Activated naive CD8-positive, alpha-beta T cell treated with anti-CD3 and anti-CD28 coated beads, Interleukin-2, amount 50 U/mL, for 16 hours (primary cell): ENCODE data around the gene TMSB10.
"Not testable (repeated sequence)": the region's sequence is repeated elsewhere in the genome, so short reads cannot be mapped to it uniquely, and the experiment has no call there.

ENCODE experiments used
- DNase-seq: peaks from one replicate; pipeline ENCODE4 v3.0.0-alpha.2; 2020; ENCODE audit warnings: low read depth, low spot score

Gene TMSB10

GRCh38 chr2:84904151-84904550 is 1.3 kb upstream of the TMSB10 start:
- DNase-seq, result no peak

GRCh38 chr2:84904717-84905174 is 710 bp upstream of the TMSB10 start:
- DNase-seq, result no peak

GRCh38 chr2:84906108-84906899 is 848 bp downstream of the TMSB10 start:
- DNase-seq, result no peak

GRCh38 chr2:84906900-84907714 is 1.7 kb downstream of the TMSB10 start:
- no peak for DNase-seq

GRCh38 chr2:84908948-84909713 is 3.7 kb downstream of the TMSB10 start:
- no peak for DNase-seq

GRCh38 chr2:84911135-84911678 is 5.8 kb downstream of the TMSB10 start:
- DNase-seq, result no peak

GRCh38 chr2:84912984-84913383 is 7.5 kb downstream of the TMSB10 start:
- no peak for DNase-seq

GRCh38 chr2:84914334-84914733 is 8.9 kb downstream of the TMSB10 start:
- DNase-seq, result no peak

- not testable (repeated sequence) for DNase-seq
Observed at GRCh38 chr2:84915675-84916074, 10.2 kb downstream of the TMSB10 start.

GRCh38 chr2:84917821-84918220 is 12.4 kb downstream of the TMSB10 start:
- DNase-seq, result not testable (repeated sequence)

GRCh38 chr2:84918430-84918829 is 13.0 kb downstream of the TMSB10 start:
- DNase-seq, result no peak

GRCh38 chr2:84919885-84920580 is 14.6 kb downstream of the TMSB10 start:
- no peak for DNase-seq

GRCh38 chr2:84923009-84923408 is 17.6 kb downstream of the TMSB10 start:
- no peak for DNase-seq

GRCh38 chr2:84924173-84925106 is 19.0 kb downstream of the TMSB10 start:
- no peak for DNase-seq

GRCh38 chr2:84925336-84925723 is 19.9 kb downstream of the TMSB10 start:
- DNase-seq, result no peak

- DNase-seq, result peak; percentile 97
Observed at GRCh38 chr2:84925724-84926376, 20.4 kb downstream of the TMSB10 start.

GRCh38 chr2:84927275-84927627 is 21.8 kb downstream of the TMSB10 start:
- DNase-seq, result no peak

GRCh38 chr2:84931384-84931821 is 25.9 kb downstream of the TMSB10 start:
- no peak for DNase-seq

- no peak for DNase-seq
Observed at GRCh38 chr2:84938194-84938879, 32.9 kb downstream of the TMSB10 start.
